Adrenal gland (tissue), 12 donors: ENCODE measurements around the gene JAZF1. TPM values are rescaled to one million over a fixed set of nuclear protein-coding genes. Genes with fewer than 3 reads are reported as not detected.
A peak's percentile ranks its signal among the peaks of the same experiment; 100 is the strongest.

Experiments
- DNase-seq, 7 donors: peaks; one replicate each; pipeline ENCODE4 v3.0.0-alpha.2; 2019 to 2020
- H3K27ac ChIP-seq, 5 donors: fragments of 200-600 bp; sonication (generic) in 4 of 5; 1 replicate in 3 of 5; 2 replicates in 2 of 5; pipeline versions ENCODE4 v1.5.1 to v1.8.0; 2016 to 2020; ENCODE audit warnings: mild to moderate bottlenecking in 1 of 5
- H3K27me3 ChIP-seq: fragments of 200-600 bp; 2 replicates; pipeline ENCODE4 v1.8.0; 2021
- H3K36me3 ChIP-seq, 2 donors: fragments of 200-600 bp; replicated peaks in 1 of 2; 1 replicate in 1 of 2; 2 replicates in 1 of 2; pipeline versions ENCODE4 v1.5.1 to v1.8.0; 2018 to 2022
- H3K4me1 ChIP-seq, 2 donors: fragments of 200-600 bp; replicated peaks in 1 of 2; 1 replicate in 1 of 2; 2 replicates in 1 of 2; pipeline versions ENCODE4 v1.5.1 to v1.8.0; 2018 to 2021
- H3K4me3 ChIP-seq, 4 donors: fragments of 200-600 bp; sonication (generic) in 3 of 4; one replicate each; pipeline ENCODE4 v1.5.1; 2016 to 2018
- H3K9me3 ChIP-seq, 3 donors: fragments of 200-600 bp; sonication (generic) in 1 of 3; replicated peaks in 1 of 3; 1 replicate in 2 of 3; 2 replicates in 1 of 3; pipeline versions ENCODE4 v1.5.1 to v1.8.0; 2016 to 2021
- CTCF ChIP-seq, 6 experiments: fragments of 450-650 bp in 4 of 6; fragments of 200-600 bp in 2 of 6; sonication (generic) in 1 of 6; IDR thresholded peaks; 1 replicate in 5 of 6; 2 replicates in 1 of 6; pipeline versions ENCODE4 v1.5.1 to v1.8.0; 2016 to 2021; ENCODE audit warnings: antibody characterized with exemption in 6 of 6, mild to moderate bottlenecking in 2 of 6, moderate library complexity in 1 of 6
- POLR2A ChIP-seq, 2 donors: fragments of 450-650 bp; IDR thresholded peaks; one replicate each; pipeline ENCODE4 v1.6.1; 2017; ENCODE audit warnings: antibody characterized with exemption in 2 of 2, mild to moderate bottlenecking in 2 of 2, moderate library complexity in 1 of 2
- WGBS, 4 donors: extraction: QIAGEN DNeasy Blood & Tissue Kit in 2 of 4; methylation state at CpG; one replicate each; pipeline versions ENCODE4 v1.1.5 to v1.1.7; 2013 to 2017; 5-methylcytosine and 5-hydroxymethylcytosine counted together
- intact Hi-C, 2 donors: fragments of 100-400 bp; cut with DNase I; formaldehyde crosslinking; loops; one replicate each; pipeline versions ENCODE4 v1.14.1 to v1.15.0; 2022 to 2023
- polyA plus RNA-seq, 3 donors: library from polyadenylated mRNA; stranded (reverse); fragments of 200-250 nt in 2 of 3; fragments of 350-450 nt in 1 of 3; fragmentation: Illumina TruSeq in 1 of 3; extraction: RNeasy Lipid Tissue Mini Kit (QIAGEN cat#74804) in 1 of 3; gene quantifications; one replicate each; pipeline ENCODE4 v1.2.3, GENCODE V29; 2013 to 2014
- total RNA-seq, 9 donors: library from RNA; depleted of rRNA in 4 of 9; stranded (reverse); fragments of >200 nt in 4 of 9; fragments of 120-200 nt in 1 of 9; fragmentation: NEBNext Ultra II Directional in 1 of 9; extraction: Animal tissue kit (Norgen Biotek cat#: 25700) in 1 of 9; gene quantifications; one replicate each; pipeline versions ENCODE4 v1.1.0 to v1.2.4, GENCODE V29; 2013 to 2023
- donor health status: healthy with polysubstance abuse.
- donor health status: Bipolar disorder and iron deficiency.
- donor health status: DM: yes; HTN: yes; CAD: no.
- donor health status: DM: no; HTN: no; CAD: no.
- donor health status: DM: no; HTN: no; CAD: no.
- donor health status: DM: yes; HTN: yes; CAD: no.

JAZF1 gene
- total and polyA plus RNA-seq, 12 donors: 18.5 to 192 (median 96.3) TPM

GRCh38 chr7:27933671-27934565, 246.7 kb downstream of the JAZF1 start:
- intact Hi-C loops: no loop called here
- WGBS, 4 donors: 84 to 86% (median 85%) methylated on average over 3 of the region's 3 CpGs
- no peak overlapping the region for H3K27ac ChIP-seq

GRCh38 chr7:27930910-27931476, 249.6 kb downstream of the JAZF1 start:
- H3K27ac ChIP-seq: no peak overlapping the region
- H3K4me1 ChIP-seq: no peaks in the 10 kb centered on the region
- H3K9me3 ChIP-seq: no peaks in the 10 kb centered on the region
- H3K4me3 ChIP-seq: no peak overlapping the region
- no peak for DNase-seq
- TF ChIP-seq POLR2A (IDR thresholded peaks at IDR 0.05) (no peak), CTCF (IDR thresholded peaks at IDR 0.05) (no peak)
- H3K36me3 ChIP-seq: no peaks in the 10 kb centered on the region
- intact Hi-C loops: no loop called here
- H3K27me3 ChIP-seq: no peaks in the 10 kb centered on the region

More at GRCh38 chr7:27933671-27934565, 246.7 kb downstream of the JAZF1 start:
- Histone ChIP-seq H3K27me3 (no peaks in the 10 kb centered on the region), H3K9me3 (no peaks in the 10 kb centered on the region), H3K4me3 (no peak overlapping the region), H3K4me1 (no peaks in the 10 kb centered on the region), H3K36me3 (no peaks in the 10 kb centered on the region)
- no peak for DNase-seq
- peak in 4 of 6 experiments; percentile 12 to 35 (median 35) for TF ChIP-seq CTCF (IDR thresholded peaks at IDR 0.05)
- TF ChIP-seq POLR2A (IDR thresholded peaks at IDR 0.05): no peak

GRCh38 chr7:27929127-27929526, 251.5 kb downstream of the JAZF1 start:
- Histone ChIP-seq H3K36me3 (no peaks in the 10 kb centered on the region), H3K9me3 (no peaks in the 10 kb centered on the region), H3K4me3 (no peak overlapping the region), H3K27ac (no peak overlapping the region), H3K4me1 (no peaks in the 10 kb centered on the region), H3K27me3 (no peaks in the 10 kb centered on the region)
- WGBS, 4 donors: 90 to 94% (median 92%) methylated on average over 3 of the region's 3 CpGs
- intact Hi-C loops: loop anchor here in 1 of 2 donors (10.0 kb wide), 2 partner anchors 86 to 734 kb away; no protein-coding TSS in a partner anchor
- no peak for DNase-seq
- TF ChIP-seq POLR2A (IDR thresholded peaks at IDR 0.05) (no peak), CTCF (IDR thresholded peaks at IDR 0.05) (no peak)

GRCh38 chr7:27928001-27928400, 252.6 kb downstream of the JAZF1 start:
- H3K4me1 ChIP-seq: no peaks in the 10 kb centered on the region
- DNase-seq: no peak
- H3K9me3 ChIP-seq: no peaks in the 10 kb centered on the region
- H3K27me3 ChIP-seq: no peaks in the 10 kb centered on the region
- intact Hi-C loops: loop anchor here in 1 of 2 donors (10.0 kb wide), 2 partner anchors 87 to 733 kb away; no protein-coding TSS in a partner anchor
- no peak overlapping the region for H3K4me3 ChIP-seq
- no peak for TF ChIP-seq CTCF (IDR thresholded peaks at IDR 0.05)
- no peak for TF ChIP-seq POLR2A (IDR thresholded peaks at IDR 0.05)
- H3K36me3 ChIP-seq: no peaks in the 10 kb centered on the region
- no peak overlapping the region for H3K27ac ChIP-seq
